Activated CD8-positive, alpha-beta T cell treated with anti-CD3 and anti-CD28 coated beads for 36 hours (primary cell): ENCODE measurements around the gene EIF3K. TPM values are rescaled to one million over a fixed set of nuclear protein-coding genes. Genes with fewer than 3 reads are reported as not detected.

ENCODE experiments used
- ATAC-seq: fragments of 200-7000 bp; cut with Tn5 transposase; one replicate; pipeline ENCODE4 v1.10.0; 2021; ENCODE audit warnings: mild to moderate bottlenecking, moderate library complexity
- CTCF ChIA-PET: fragments of 350-600 bp; sonication (Branson Sonifier 250); formaldehyde crosslinking; loops from one replicate; lab custom pipeline; 2021; ENCODE audit warnings: antibody characterized with exemption; lab: Charles Lee
- POLR2A ChIA-PET: fragments of 350-600 bp; sonication (Branson Sonifier 250); formaldehyde crosslinking; loops from one replicate; lab custom pipeline; 2021; ENCODE audit warnings: antibody characterized with exemption; lab: Charles Lee
- DNase-seq: peaks from one replicate; pipeline ENCODE4 v3.0.0-alpha.2; 2020
- H3K27ac Mint-ChIP-seq: one replicate; pipeline ENCODE4 v1.8.0; 2021; ENCODE audit warnings: mild to moderate bottlenecking, mixed read lengths
- H3K27me3 Mint-ChIP-seq: one replicate; pipeline ENCODE4 v1.8.0; 2021; ENCODE audit warnings: mixed read lengths
- H3K36me3 Mint-ChIP-seq: one replicate; pipeline ENCODE4 v1.8.0; 2021; ENCODE audit warnings: low read depth, mixed read lengths
- H3K4me1 Mint-ChIP-seq: one replicate; pipeline ENCODE4 v1.8.0; 2021; ENCODE audit warnings: low read depth, mixed read lengths
- H3K4me3 Mint-ChIP-seq: one replicate; pipeline ENCODE4 v1.8.0; 2021; ENCODE audit warnings: mild to moderate bottlenecking, moderate library complexity, mixed read lengths
- H3K9me3 Mint-ChIP-seq: one replicate; pipeline ENCODE4 v1.8.0; 2021; ENCODE audit warnings: mixed read lengths
- intact Hi-C: fragments of 100-400 bp; cut with micrococcal nuclease; formaldehyde crosslinking; loops from one replicate; pipeline ENCODE4 v1.10.0; 2022
- total RNA-seq, 2 experiments: library from RNA; stranded (reverse); gene quantifications; one replicate each; pipeline ENCODE4 v1.2.3, GENCODE V29; 2021
- TF ChIP-seq, protein P1 (sequence below): fragments of 200-600 bp; IDR thresholded peaks from one replicate; pipeline ENCODE4 v1.8.0; 2022; ENCODE audit warnings: antibody characterized with exemption, mild to moderate bottlenecking

EIF3K gene
- total RNA-seq, 2 experiments from 2014 or later = 306 to 308 TPM

DNA sequence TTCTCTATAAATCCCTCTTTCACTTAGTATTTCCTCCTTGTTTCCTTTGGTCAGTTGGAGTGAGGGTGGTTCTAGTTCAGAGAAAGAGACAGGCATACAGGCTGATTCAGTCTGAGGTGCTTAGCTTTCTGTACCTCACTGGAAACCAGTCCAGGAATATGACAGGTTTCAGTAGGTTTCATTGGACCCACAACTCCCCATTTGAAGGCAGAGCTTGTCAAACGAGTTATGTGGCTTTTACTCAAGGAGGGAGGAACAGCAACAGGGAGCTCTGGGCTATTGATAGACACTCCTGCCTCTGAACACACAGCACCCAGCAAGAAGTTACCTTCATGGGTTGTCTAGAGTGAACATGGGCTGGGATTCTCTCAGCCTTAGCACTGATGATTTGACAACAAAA, 43.0 kb downstream of the EIF3K start:
- Mint-ChIP-seq H3K27ac (no peak overlapping the region), H3K4me3 (no peak overlapping the region), H3K9me3 (no peaks in the 10 kb centered on the region), H3K27me3 (peaks cover 3% of the 10 kb centered on the region), H3K4me1 (peaks cover 61% of the 10 kb centered on the region), H3K36me3 (peaks cover 21% of the 10 kb centered on the region)
- intact Hi-C loops = no loop called here
- TF ChIP-seq, protein P1, sequence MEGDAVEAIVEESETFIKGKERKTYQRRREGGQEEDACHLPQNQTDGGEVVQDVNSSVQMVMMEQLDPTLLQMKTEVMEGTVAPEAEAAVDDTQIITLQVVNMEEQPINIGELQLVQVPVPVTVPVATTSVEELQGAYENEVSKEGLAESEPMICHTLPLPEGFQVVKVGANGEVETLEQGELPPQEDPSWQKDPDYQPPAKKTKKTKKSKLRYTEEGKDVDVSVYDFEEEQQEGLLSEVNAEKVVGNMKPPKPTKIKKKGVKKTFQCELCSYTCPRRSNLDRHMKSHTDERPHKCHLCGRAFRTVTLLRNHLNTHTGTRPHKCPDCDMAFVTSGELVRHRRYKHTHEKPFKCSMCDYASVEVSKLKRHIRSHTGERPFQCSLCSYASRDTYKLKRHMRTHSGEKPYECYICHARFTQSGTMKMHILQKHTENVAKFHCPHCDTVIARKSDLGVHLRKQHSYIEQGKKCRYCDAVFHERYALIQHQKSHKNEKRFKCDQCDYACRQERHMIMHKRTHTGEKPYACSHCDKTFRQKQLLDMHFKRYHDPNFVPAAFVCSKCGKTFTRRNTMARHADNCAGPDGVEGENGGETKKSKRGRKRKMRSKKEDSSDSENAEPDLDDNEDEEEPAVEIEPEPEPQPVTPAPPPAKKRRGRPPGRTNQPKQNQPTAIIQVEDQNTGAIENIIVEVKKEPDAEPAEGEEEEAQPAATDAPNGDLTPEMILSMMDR = no peak
- no peak for DNase-seq
- ATAC-seq = no peak
- CTCF ChIA-PET = interaction anchor here (1.0 kb wide), 1 partner anchor 268 kb away, joined by 3 read pairs; the partner anchor contains the start of genes MRPS12 and SARS2
- POLR2A ChIA-PET = interaction anchor here (0.7 kb wide), 1 partner anchor 8 kb away, joined by 3 read pairs; no protein-coding TSS in a partner anchor

DNA sequence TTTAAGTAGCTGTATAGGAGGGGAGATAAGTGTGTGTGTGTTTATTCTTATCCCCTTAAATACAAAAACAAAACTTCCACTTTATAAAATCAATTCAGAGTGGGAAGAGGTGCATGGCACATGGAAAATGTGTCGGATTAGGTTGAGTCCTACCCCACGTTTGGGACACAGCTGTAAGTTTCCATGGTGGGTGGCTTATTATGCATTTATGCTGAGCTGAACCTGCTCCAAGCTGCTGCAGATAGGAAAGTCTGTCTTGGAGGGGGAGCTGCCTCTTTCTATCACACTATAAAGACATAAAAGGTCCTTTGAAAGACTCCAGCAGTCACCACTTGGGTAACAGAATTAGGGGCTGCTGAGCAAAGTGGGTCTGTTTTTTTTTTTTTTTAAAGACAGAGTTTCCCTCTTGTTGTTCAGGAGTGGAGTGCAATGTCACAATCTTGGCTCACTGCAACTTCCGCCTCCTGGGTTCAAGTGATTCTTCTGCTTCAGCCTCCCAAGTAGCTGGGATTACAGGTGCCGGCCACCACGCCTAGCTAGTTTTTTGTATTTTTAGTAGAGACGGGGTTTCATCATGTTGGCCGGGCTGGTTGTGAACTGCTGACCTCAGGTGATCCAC, 43.7 kb downstream of the EIF3K start:
- TF ChIP-seq, protein P1 = no peak
- POLR2A ChIA-PET = interaction anchor here (0.7 kb wide), 1 partner anchor 8 kb away, joined by 3 read pairs; no protein-coding TSS in a partner anchor
- no peak overlapping the region for H3K4me3 Mint-ChIP-seq

DNA sequence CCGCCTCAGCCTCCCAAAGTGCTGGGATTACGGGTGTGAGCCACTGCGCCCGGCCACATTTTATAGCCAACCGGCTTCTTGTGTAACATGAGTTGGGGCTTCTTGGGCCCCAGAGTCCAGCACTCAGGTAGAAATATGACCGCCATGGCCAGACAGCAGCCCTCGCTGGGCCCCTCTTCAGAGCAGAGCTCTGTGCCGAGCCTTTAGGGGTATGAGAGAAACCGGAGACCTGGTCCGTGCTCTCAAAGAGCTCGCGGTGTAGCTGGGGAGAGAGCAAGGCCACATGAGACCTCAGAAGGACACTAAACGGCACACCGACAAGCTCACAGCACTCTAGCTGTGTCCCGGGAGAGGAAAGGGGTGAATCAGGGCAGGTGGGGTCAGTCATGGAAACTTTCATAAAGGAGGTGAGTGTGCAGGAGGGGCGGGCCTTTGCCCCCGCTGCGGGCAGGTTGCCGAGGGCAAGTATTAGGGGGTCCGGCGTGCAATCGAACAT, 44.2 kb downstream of the EIF3K start:
- no peak for ATAC-seq
- peaks cover 21% of the 10 kb centered on the region for H3K36me3 Mint-ChIP-seq
- H3K4me3 Mint-ChIP-seq = no peak overlapping the region
- DNase-seq = no peak
- no peak overlapping the region for H3K27ac Mint-ChIP-seq
- ChIA-PET CTCF (interaction anchor here (0.8 to 1.0 kb wide), 3 partner anchors 29 to 267 kb away, joined by 3 to 4 read pairs (median 4); partner anchors contain the start of genes MRPS12 and SARS2), POLR2A (no interaction called here)
- peaks cover 57% of the 10 kb centered on the region for H3K4me1 Mint-ChIP-seq
- TF ChIP-seq, protein P1 = no peak
- H3K9me3 Mint-ChIP-seq = no peaks in the 10 kb centered on the region
- peaks cover 5% of the 10 kb centered on the region for H3K27me3 Mint-ChIP-seq
- intact Hi-C loops = no loop called here

More for the DNA sequence above, 43.7 kb downstream of the EIF3K start:
- intact Hi-C loops = no loop called here
- H3K27me3 Mint-ChIP-seq = peaks cover 3% of the 10 kb centered on the region
- peaks cover 57% of the 10 kb centered on the region for H3K4me1 Mint-ChIP-seq
- no peak for DNase-seq
- no peaks in the 10 kb centered on the region for H3K9me3 Mint-ChIP-seq
- H3K27ac Mint-ChIP-seq = no peak overlapping the region
- CTCF ChIA-PET = interaction anchor here (0.8 to 1.0 kb wide), 3 partner anchors 28 to 268 kb away, joined by 3 to 4 read pairs (median 4); partner anchors contain the start of genes MRPS12 and SARS2
- H3K36me3 Mint-ChIP-seq = peaks cover 20% of the 10 kb centered on the region
- no peak for ATAC-seq

DNA sequence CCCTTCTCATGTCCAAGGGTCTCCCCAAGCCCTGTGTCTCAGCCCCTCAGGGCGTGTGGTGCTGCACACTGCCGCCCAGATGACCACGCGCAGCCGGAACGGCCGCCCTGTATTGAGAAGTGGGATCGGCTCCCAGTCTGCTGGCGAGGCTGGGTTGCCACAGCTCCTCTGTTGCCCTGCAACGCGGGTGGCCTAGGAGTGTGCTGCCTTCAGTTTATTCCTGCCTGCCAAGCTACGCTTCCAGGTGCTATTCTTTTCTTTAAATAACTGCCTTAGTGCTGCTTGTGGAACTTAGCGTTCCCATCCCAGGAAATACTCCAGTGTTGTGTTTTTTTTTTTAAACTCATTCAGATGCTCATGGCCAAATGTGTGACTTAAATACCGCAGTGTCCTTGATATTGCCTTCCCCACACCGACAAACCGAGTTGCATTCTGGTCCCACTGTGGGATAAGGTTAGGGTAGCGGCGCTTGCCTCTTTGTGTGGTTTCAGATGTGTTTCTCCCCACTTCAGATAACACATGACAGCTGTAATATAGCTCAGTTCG, 45.0 kb downstream of the EIF3K start:
- CTCF ChIA-PET = interaction anchor here (1.0 to 1.1 kb wide), 2 partner anchors 17 to 22 kb away, joined by 3 read pairs; partner anchors contain the start of gene ACTN4
- no peak overlapping the region for H3K4me3 Mint-ChIP-seq
- DNase-seq = peak; percentile 19

More for the DNA sequence above, 45.0 kb downstream of the EIF3K start:
- TF ChIP-seq, protein P1 = no peak
- ATAC-seq = no peak
- POLR2A ChIA-PET = no interaction called here
- Mint-ChIP-seq H3K27me3 (peaks cover 5% of the 10 kb centered on the region), H3K36me3 (peaks cover 21% of the 10 kb centered on the region), H3K4me1 (peaks cover 60% of the 10 kb centered on the region), H3K27ac (no peak overlapping the region), H3K9me3 (no peaks in the 10 kb centered on the region)
- intact Hi-C loops = no loop called here
